GM21619 (cell line): ENCODE results near the gene ALS2.
"Not testable (repeated sequence)": the region's sequence is repeated elsewhere in the genome, so short reads cannot be mapped to it uniquely, and the experiment has no call there.

Source experiments
- ATAC-seq: cut with Tn5 transposase; IDR thresholded peaks from one replicate; pipeline ENCODE4 v1.9.1; 2021; ENCODE audit not compliant: unreplicated experiment

The ALS2 gene

GRCh38 chr2:201680743-201681142, 100.0 kb downstream of the ALS2 start:
- no peak for ATAC-seq

- ATAC-seq, result no peak
Observed at GRCh38 chr2:201678401-201678800, 102.3 kb downstream of the ALS2 start.

GRCh38 chr2:201675454-201675853, 105.3 kb downstream of the ALS2 start:
- ATAC-seq, result no peak

GRCh38 chr2:201674794-201675193, 105.9 kb downstream of the ALS2 start:
- no peak for ATAC-seq

- ATAC-seq, result no peak
Observed at GRCh38 chr2:201674298-201674697, 106.4 kb downstream of the ALS2 start.

- no peak for ATAC-seq
Observed at GRCh38 chr2:201673546-201673945, 107.2 kb downstream of the ALS2 start.

- not testable (repeated sequence) for ATAC-seq
Observed at GRCh38 chr2:201671205-201671604, 109.5 kb downstream of the ALS2 start.

- no peak for ATAC-seq
Observed at GRCh38 chr2:201669865-201670264, 110.9 kb downstream of the ALS2 start.

GRCh38 chr2:201668402-201668910, 112.3 kb downstream of the ALS2 start:
- ATAC-seq, result no peak

- no peak for ATAC-seq
Observed at GRCh38 chr2:201664334-201664733, 116.4 kb downstream of the ALS2 start.

- no peak for ATAC-seq
Observed at GRCh38 chr2:201661366-201661765, 119.4 kb downstream of the ALS2 start.

- no peak for ATAC-seq
Observed at GRCh38 chr2:201660293-201660895, 120.3 kb downstream of the ALS2 start.

GRCh38 chr2:201656740-201657139, 124.0 kb downstream of the ALS2 start:
- no peak for ATAC-seq

GRCh38 chr2:201656102-201656501, 124.6 kb downstream of the ALS2 start:
- ATAC-seq, result no peak

GRCh38 chr2:201654616-201655384, 125.9 kb downstream of the ALS2 start:
- no peak for ATAC-seq

GRCh38 chr2:201653221-201653620, 127.5 kb downstream of the ALS2 start:
- ATAC-seq, result no peak
